ENCODE measurements around the gene PRSS56. TPM values are rescaled to one million over a fixed set of nuclear protein-coding genes. Genes with fewer than 3 reads are reported as not detected.

The PRSS56 gene
- total RNA-seq, 1 experiment from 2014 or later: 0.18 TPM

DNA sequence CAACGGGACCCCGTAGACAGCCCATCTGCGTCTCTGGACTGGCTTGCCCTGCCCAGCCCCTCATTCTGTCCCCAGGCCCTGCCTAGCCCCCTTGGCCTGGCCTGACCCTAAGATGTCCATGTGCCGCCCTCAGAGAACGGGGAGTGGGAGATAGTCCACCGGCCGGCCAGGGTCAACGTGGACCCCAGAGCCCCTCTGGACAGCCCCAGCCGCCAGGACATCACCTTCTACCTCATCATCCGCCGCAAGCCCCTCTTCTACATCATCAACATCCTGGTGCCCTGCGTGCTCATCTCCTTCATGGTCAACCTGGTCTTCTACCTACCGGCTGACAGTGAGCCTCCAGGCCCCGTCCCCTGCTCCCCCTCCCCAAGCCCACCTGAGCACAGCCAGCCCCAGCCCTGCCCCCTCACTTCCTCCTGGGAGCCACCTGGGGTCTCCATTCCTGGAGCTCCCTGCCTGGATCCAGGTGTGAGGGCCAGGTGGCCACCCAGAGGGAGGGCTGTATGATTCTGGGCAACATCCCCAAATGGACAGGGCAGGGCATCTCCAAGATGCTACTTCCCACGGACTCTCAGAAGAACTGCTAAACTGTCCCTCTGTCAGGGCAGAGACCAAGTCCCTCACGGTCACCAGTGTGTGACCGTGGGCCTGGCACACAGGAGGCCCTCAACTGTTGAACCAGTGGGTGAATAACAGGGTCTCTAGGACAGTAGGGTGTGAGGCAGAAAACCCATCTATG is 9.8 kb downstream of the PRSS56 start:
- DNase-seq (ENCODE audit: low read depth, low spot score) (no peak), ATAC-seq (no peak)
- Histone ChIP-seq H3K4me1 (ENCODE audit: control insufficient read depth, insufficient read depth, low read length) (no peaks in the 10 kb centered on the region), H3K4me3 (ENCODE audit: low read depth in 2 of 2, low read length in 2 of 2) (no peak overlapping the region), H3K9me3 (ENCODE audit: control insufficient read depth, insufficient read depth, low read depth, low read length) (no peaks in the 10 kb centered on the region), H3K27me3 (ENCODE audit: control insufficient read depth, insufficient read depth, low read length) (no peaks in the 10 kb centered on the region), H3K36me3 (ENCODE audit: control insufficient read depth, insufficient read depth, low read length) (no peaks in the 10 kb centered on the region), H3K27ac (ENCODE audit: low read length) (no peak overlapping the region)
- in situ Hi-C loops (cut with HindIII; ENCODE audit: low pct_unique_long_range_greater_than_20kb, low sequenced_read_pairs) (no loop called here), intact Hi-C loops (cut with micrococcal nuclease; ENCODE audit: unreplicated experiment) (loop anchor here (10.0 kb wide), 2 partner anchors 185 to 625 kb away; no protein-coding TSS in a partner anchor)
- POLR2A ChIA-PET: no interaction called here
- BruUV-seq (replicated peaks): no TSS peak
- TF ChIP-seq, protein P1, sequence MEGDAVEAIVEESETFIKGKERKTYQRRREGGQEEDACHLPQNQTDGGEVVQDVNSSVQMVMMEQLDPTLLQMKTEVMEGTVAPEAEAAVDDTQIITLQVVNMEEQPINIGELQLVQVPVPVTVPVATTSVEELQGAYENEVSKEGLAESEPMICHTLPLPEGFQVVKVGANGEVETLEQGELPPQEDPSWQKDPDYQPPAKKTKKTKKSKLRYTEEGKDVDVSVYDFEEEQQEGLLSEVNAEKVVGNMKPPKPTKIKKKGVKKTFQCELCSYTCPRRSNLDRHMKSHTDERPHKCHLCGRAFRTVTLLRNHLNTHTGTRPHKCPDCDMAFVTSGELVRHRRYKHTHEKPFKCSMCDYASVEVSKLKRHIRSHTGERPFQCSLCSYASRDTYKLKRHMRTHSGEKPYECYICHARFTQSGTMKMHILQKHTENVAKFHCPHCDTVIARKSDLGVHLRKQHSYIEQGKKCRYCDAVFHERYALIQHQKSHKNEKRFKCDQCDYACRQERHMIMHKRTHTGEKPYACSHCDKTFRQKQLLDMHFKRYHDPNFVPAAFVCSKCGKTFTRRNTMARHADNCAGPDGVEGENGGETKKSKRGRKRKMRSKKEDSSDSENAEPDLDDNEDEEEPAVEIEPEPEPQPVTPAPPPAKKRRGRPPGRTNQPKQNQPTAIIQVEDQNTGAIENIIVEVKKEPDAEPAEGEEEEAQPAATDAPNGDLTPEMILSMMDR (IDR thresholded peaks at IDR 0.05): no peak
- TF ChIP-seq, protein P2, sequence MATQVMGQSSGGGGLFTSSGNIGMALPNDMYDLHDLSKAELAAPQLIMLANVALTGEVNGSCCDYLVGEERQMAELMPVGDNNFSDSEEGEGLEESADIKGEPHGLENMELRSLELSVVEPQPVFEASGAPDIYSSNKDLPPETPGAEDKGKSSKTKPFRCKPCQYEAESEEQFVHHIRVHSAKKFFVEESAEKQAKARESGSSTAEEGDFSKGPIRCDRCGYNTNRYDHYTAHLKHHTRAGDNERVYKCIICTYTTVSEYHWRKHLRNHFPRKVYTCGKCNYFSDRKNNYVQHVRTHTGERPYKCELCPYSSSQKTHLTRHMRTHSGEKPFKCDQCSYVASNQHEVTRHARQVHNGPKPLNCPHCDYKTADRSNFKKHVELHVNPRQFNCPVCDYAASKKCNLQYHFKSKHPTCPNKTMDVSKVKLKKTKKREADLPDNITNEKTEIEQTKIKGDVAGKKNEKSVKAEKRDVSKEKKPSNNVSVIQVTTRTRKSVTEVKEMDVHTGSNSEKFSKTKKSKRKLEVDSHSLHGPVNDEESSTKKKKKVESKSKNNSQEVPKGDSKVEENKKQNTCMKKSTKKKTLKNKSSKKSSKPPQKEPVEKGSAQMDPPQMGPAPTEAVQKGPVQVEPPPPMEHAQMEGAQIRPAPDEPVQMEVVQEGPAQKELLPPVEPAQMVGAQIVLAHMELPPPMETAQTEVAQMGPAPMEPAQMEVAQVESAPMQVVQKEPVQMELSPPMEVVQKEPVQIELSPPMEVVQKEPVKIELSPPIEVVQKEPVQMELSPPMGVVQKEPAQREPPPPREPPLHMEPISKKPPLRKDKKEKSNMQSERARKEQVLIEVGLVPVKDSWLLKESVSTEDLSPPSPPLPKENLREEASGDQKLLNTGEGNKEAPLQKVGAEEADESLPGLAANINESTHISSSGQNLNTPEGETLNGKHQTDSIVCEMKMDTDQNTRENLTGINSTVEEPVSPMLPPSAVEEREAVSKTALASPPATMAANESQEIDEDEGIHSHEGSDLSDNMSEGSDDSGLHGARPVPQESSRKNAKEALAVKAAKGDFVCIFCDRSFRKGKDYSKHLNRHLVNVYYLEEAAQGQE (IDR thresholded peaks at IDR 0.05; ENCODE audit: insufficient read depth in 1 of 2, low read depth in 2 of 2, low read length in 1 of 2): no peak
- TF ChIP-seq TCF7L2 (IDR thresholded peaks at IDR 0.05; ENCODE audit: low read depth, low read length) (no peak), SIN3A (IDR thresholded peaks at IDR 0.05; ENCODE audit: borderline replicate concordance, insufficient read depth, low read depth, low read length) (no peak), POLR2AphosphoS5 (IDR thresholded peaks at IDR 0.05; ENCODE audit: low read depth, low read length) (no peak)
- CTCF ChIA-PET: no interaction called here

DNA sequence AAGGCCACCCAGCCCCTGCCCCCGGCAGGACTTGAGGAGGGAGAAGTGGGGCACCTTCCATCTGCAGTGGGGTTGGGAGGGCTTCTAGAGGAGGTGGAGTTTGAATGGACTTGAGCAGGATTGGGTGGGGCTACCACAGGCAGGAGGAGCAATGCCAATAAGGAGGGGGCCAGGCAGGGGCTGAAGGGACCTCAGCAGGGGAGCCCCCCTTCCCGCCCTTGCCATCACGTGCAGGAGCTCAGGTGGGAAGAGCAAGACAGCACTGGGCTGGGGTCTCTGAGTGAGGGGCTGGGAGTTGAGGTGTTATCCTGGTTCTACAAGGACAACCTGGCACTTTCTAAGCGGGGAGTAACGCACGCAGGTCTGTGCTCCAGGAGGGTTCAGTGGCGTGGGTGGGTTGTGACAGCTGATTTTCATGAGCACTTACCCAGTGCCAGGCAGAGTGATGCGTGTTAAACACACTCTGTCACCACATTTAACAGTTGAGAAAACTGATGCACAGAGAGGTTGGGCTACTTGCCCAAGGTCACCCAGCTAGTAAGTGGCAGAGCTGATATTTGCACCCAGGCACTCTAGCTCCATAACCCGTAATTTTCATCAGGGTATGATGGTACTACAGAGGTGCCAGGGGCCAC is 10.6 kb downstream of the PRSS56 start:
- no peak for TF ChIP-seq SIN3A (IDR thresholded peaks at IDR 0.05; ENCODE audit: borderline replicate concordance, insufficient read depth, low read depth, low read length)
- TF ChIP-seq, protein P2 (IDR thresholded peaks at IDR 0.05; ENCODE audit: insufficient read depth in 1 of 2, low read depth in 2 of 2, low read length in 1 of 2): no peak
- no peak for TF ChIP-seq POLR2AphosphoS5 (IDR thresholded peaks at IDR 0.05; ENCODE audit: low read depth, low read length)
- TF ChIP-seq TCF7L2 (IDR thresholded peaks at IDR 0.05; ENCODE audit: low read depth, low read length): no peak
- TF ChIP-seq, protein P1 (IDR thresholded peaks at IDR 0.05): no peak
- CTCF ChIA-PET: no interaction called here
- ATAC-seq (no peak), DNase-seq (ENCODE audit: low read depth, low spot score) (no peak)
- Histone ChIP-seq H3K9me3 (ENCODE audit: control insufficient read depth, insufficient read depth, low read depth, low read length) (no peaks in the 10 kb centered on the region), H3K27ac (ENCODE audit: low read length) (no peak overlapping the region), H3K4me1 (ENCODE audit: control insufficient read depth, insufficient read depth, low read length) (no peaks in the 10 kb centered on the region), H3K36me3 (ENCODE audit: control insufficient read depth, insufficient read depth, low read length) (no peaks in the 10 kb centered on the region), H3K27me3 (ENCODE audit: control insufficient read depth, insufficient read depth, low read length) (no peaks in the 10 kb centered on the region), H3K4me3 (ENCODE audit: low read depth in 2 of 2, low read length in 2 of 2) (no peak overlapping the region)
- in situ Hi-C loops (cut with HindIII; ENCODE audit: low pct_unique_long_range_greater_than_20kb, low sequenced_read_pairs) (no loop called here), intact Hi-C loops (cut with micrococcal nuclease; ENCODE audit: unreplicated experiment) (no loop called here)
- POLR2A ChIA-PET: no interaction called here
- no TSS peak for BruUV-seq (replicated peaks)
